ENCODE measurements around the gene ATP2B2.

GRCh38 chr3:10411598-10412332 is 93.6 kb downstream of the ATP2B2 start:
- TF ChIP-seq POLR2AphosphoS5 (IDR thresholded peaks at IDR 0.05) (no peak), CTCF (IDR thresholded peaks at IDR 0.05) (no peak)

All from transverse colon (tissue), 4 donors.